H9 (cell line): ENCODE data around the gene BRCA2. TPM values are rescaled to one million over a fixed set of nuclear protein-coding genes. Genes with fewer than 3 reads are reported as not detected.

Experiments used
- DNase-seq: peaks from one replicate; pipeline ENCODE4 v3.0.0-alpha.2; 2017
- H2AFZ ChIP-seq: one replicate; pipeline ENCODE4 v1.6.1; 2013; ENCODE audit warnings: mild to moderate bottlenecking, low read length, control low read depth, moderate library complexity
- H2AK5ac ChIP-seq: 2 replicates; pipeline ENCODE4 v1.6.1; 2013; ENCODE audit warnings: low read length, control low read depth, mixed read lengths; ENCODE audit not compliant: insufficient read length
- H2BK120ac ChIP-seq: one replicate; pipeline ENCODE4 v1.6.1; 2013; ENCODE audit warnings: low read depth, mild to moderate bottlenecking, low read length, control low read depth, inconsistent platforms; ENCODE audit not compliant: poor library complexity, severe bottlenecking
- H2BK12ac ChIP-seq: 2 replicates; pipeline ENCODE4 v1.6.1; 2013; ENCODE audit warnings: low read length, control low read depth, mixed read lengths, low read depth; ENCODE audit not compliant: insufficient read length
- H2BK15ac ChIP-seq: 2 replicates; pipeline ENCODE4 v1.6.1; 2013; ENCODE audit warnings: low read depth, low read length, control low read depth
- H2BK20ac ChIP-seq: one replicate; pipeline ENCODE4 v1.6.1; 2013; ENCODE audit warnings: low read depth, mild to moderate bottlenecking, low read length, control low read depth, inconsistent platforms; ENCODE audit not compliant: poor library complexity, severe bottlenecking
- H2BK5ac ChIP-seq: 2 replicates; pipeline ENCODE4 v1.6.1; 2013; ENCODE audit warnings: low read length, control low read depth, mixed read lengths; ENCODE audit not compliant: insufficient read length
- H3K14ac ChIP-seq: 2 replicates; pipeline ENCODE4 v1.6.1; 2013; ENCODE audit warnings: low read length, control low read depth; ENCODE audit not compliant: insufficient read depth
- H3K18ac ChIP-seq: 2 replicates; pipeline ENCODE4 v1.6.1; 2013; ENCODE audit warnings: low read depth, mild to moderate bottlenecking, mixed read lengths, low read length, control low read depth; ENCODE audit not compliant: insufficient read length
- H3K23ac ChIP-seq: 2 replicates; pipeline ENCODE4 v1.6.1; 2013; ENCODE audit warnings: low read length, control low read depth, mixed read lengths, low read depth; ENCODE audit not compliant: insufficient read length
- H3K23me2 ChIP-seq: 2 replicates; pipeline ENCODE4 v1.6.1; 2013; ENCODE audit warnings: low read depth, mild to moderate bottlenecking, mixed read lengths, low read length, control low read depth; ENCODE audit not compliant: insufficient read length, poor library complexity, severe bottlenecking
- H3K27ac ChIP-seq: 2 replicates; pipeline ENCODE4 v1.5.1; 2013; ENCODE audit warnings: low read length, control low read depth, mixed read lengths, low read depth; ENCODE audit not compliant: insufficient read length
- H3K27me3 ChIP-seq: 2 replicates; pipeline ENCODE4 v1.6.1; 2013; ENCODE audit warnings: low read length, control low read depth, inconsistent platforms; ENCODE audit not compliant: insufficient read depth
- H3K4ac ChIP-seq: 2 replicates; pipeline ENCODE4 v1.6.1; 2013; ENCODE audit warnings: low read depth, mild to moderate bottlenecking, control low read depth, inconsistent platforms, low read length, moderate library complexity
- H3K4me1 ChIP-seq: 2 replicates; pipeline ENCODE4 v1.6.1; 2013; ENCODE audit warnings: low read length, control low read depth, inconsistent platforms; ENCODE audit not compliant: insufficient read depth
- H3K4me2 ChIP-seq: 2 replicates; pipeline ENCODE4 v1.6.1; 2013; ENCODE audit warnings: low read length, control low read depth, mixed read lengths; ENCODE audit not compliant: insufficient read length, insufficient read depth
- H3K56ac ChIP-seq: 2 replicates; pipeline ENCODE4 v1.6.1; 2013; ENCODE audit warnings: low read depth, mild to moderate bottlenecking, mixed read lengths, low read length, control low read depth; ENCODE audit not compliant: insufficient read length
- H3K79me1 ChIP-seq: 2 replicates; pipeline ENCODE4 v1.6.1; 2013; ENCODE audit warnings: low read depth, mild to moderate bottlenecking, moderate library complexity, low read length, control low read depth, inconsistent platforms; ENCODE audit not compliant: insufficient read depth, poor library complexity, severe bottlenecking
- H3K79me2 ChIP-seq: 2 replicates; pipeline ENCODE4 v1.6.1; 2013; ENCODE audit warnings: low read length, control low read depth, inconsistent platforms; ENCODE audit not compliant: insufficient read depth
- H3K9ac ChIP-seq: 2 replicates; pipeline ENCODE4 v1.6.1; 2013; ENCODE audit warnings: low read length, control low read depth, mixed read lengths; ENCODE audit not compliant: insufficient read length; ENCODE audit errors: extremely low read depth
- H3K9me3 ChIP-seq: one replicate; pipeline ENCODE4 v1.6.1; 2013; ENCODE audit warnings: low read depth, low read length, inconsistent platforms; ENCODE audit not compliant: control insufficient read depth
- H3T11ph ChIP-seq: one replicate; pipeline ENCODE4 v1.6.1; 2013; ENCODE audit warnings: mild to moderate bottlenecking, low read length, control low read depth, inconsistent platforms
- H4K20me1 ChIP-seq: one replicate; pipeline ENCODE4 v1.6.1; 2013; ENCODE audit not compliant: control insufficient read depth, insufficient read length, insufficient read depth
- H4K5ac ChIP-seq: 2 replicates; pipeline ENCODE4 v1.6.1; 2013; ENCODE audit warnings: low read depth, mild to moderate bottlenecking, mixed read lengths, low read length, control low read depth; ENCODE audit not compliant: insufficient read length
- H4K8ac ChIP-seq: replicated peaks from 2 replicates; pipeline ENCODE4 v1.6.1; 2013; ENCODE audit warnings: low read length, control low read depth, mixed read lengths, low read depth; ENCODE audit not compliant: insufficient read length
- H4K91ac ChIP-seq: 2 replicates; pipeline ENCODE4 v1.6.1; 2013; ENCODE audit warnings: low read depth, mild to moderate bottlenecking, moderate library complexity, mixed read lengths, low read length, control low read depth; ENCODE audit not compliant: insufficient read length
- H3K27ac Mint-ChIP-seq, 3 experiments: 2 replicates in 2 of 3; 3 replicates in 1 of 3; pipeline ENCODE4 v1.8.0; 2020 to 2021; ENCODE audit warnings: mixed read lengths in 3 of 3, mild to moderate bottlenecking in 1 of 3, moderate library complexity in 1 of 3
- H3K27me3 Mint-ChIP-seq: 2 replicates; pipeline ENCODE4 v1.8.0; 2021; ENCODE audit warnings: low read depth, mild to moderate bottlenecking, moderate library complexity, mixed read lengths
- H3K36me3 Mint-ChIP-seq, 3 experiments: 2 replicates in 2 of 3; 3 replicates in 1 of 3; pipeline ENCODE4 v1.8.0; 2020 to 2021; ENCODE audit warnings: low read depth in 3 of 3, mixed read lengths in 3 of 3; ENCODE audit not compliant: insufficient read depth in 1 of 3
- H3K4me1 Mint-ChIP-seq, 2 experiments: 2 replicates each; pipeline ENCODE4 v1.8.0; 2020; ENCODE audit warnings: mixed read lengths in 2 of 2
- H3K4me3 Mint-ChIP-seq, 2 experiments: 2 replicates in 1 of 2; 3 replicates in 1 of 2; pipeline ENCODE4 v1.8.0; 2020 to 2021; ENCODE audit warnings: mild to moderate bottlenecking in 2 of 2, mixed read lengths in 2 of 2, moderate library complexity in 1 of 2
- H3K9me3 Mint-ChIP-seq, 2 experiments: 2 replicates in 1 of 2; 3 replicates in 1 of 2; pipeline ENCODE4 v1.8.0; 2020; ENCODE audit warnings: mild to moderate bottlenecking in 2 of 2, mixed read lengths in 2 of 2, moderate library complexity in 1 of 2
- CTCF ChIP-seq: fragments of 200-600 bp; sonication (generic); conservative IDR thresholded peaks from 3 replicates; pipeline ENCODE4 v1.8.0; 2021; ENCODE audit warnings: antibody characterized with exemption, mild to moderate bottlenecking
- total RNA-seq: library from RNA; stranded (reverse); gene quantifications from 2 replicates; pipeline ENCODE4 v1.2.1, GENCODE V29; 2021

BRCA2 gene
- total RNA-seq, 1 experiment from 2014 or later: 17.0 TPM

GRCh38 chr13:32415019-32415418 is 99.7 kb downstream of the BRCA2 start:
- no peaks in the 10 kb centered on the region for H3K27me3 ChIP-seq

More at GRCh38 chr13:32415019-32415418, 99.7 kb downstream of the BRCA2 start:
- peaks cover 7% of the 10 kb centered on the region in 2 experiments for H3K4me1 Mint-ChIP-seq
- H3K9me3 ChIP-seq: no peaks in the 10 kb centered on the region
- peak; percentile 65 for DNase-seq
- peaks cover 23% of the 10 kb centered on the region in 2 experiments for H3K9me3 Mint-ChIP-seq
- H3K27ac ChIP-seq: no peak overlapping the region
- no peak overlapping the region for H2BK5ac ChIP-seq
- H3K27ac Mint-ChIP-seq: no peak overlapping the region
- H3K9ac ChIP-seq: no peak overlapping the region
- H4K91ac ChIP-seq: no peak overlapping the region
- no peak overlapping the region for H2BK12ac ChIP-seq
- no peak overlapping the region for H2AK5ac ChIP-seq
- H3K4me3 Mint-ChIP-seq: no peak overlapping the region
- no peaks in the 10 kb centered on the region for H3K79me2 ChIP-seq
- no peak overlapping the region for H2AFZ ChIP-seq
- H3K4me2 ChIP-seq: no peak overlapping the region
- H2BK15ac ChIP-seq: no peak overlapping the region
- peak; percentile 83 for TF ChIP-seq CTCF
- H2BK120ac ChIP-seq: no peak overlapping the region
- no peak overlapping the region for H3K56ac ChIP-seq
- no peak overlapping the region for H3K14ac ChIP-seq
- H4K8ac ChIP-seq: no peak overlapping the region
- H3K79me1 ChIP-seq: no peaks in the 10 kb centered on the region
- H4K5ac ChIP-seq: no peak overlapping the region
- H2BK20ac ChIP-seq: no peak overlapping the region
- peaks cover under 1% of the 10 kb centered on the region for H3K23me2 ChIP-seq
- H3T11ph ChIP-seq: no peak overlapping the region
- H3K4ac ChIP-seq: no peak overlapping the region
- H3K27me3 Mint-ChIP-seq: peaks cover 4% of the 10 kb centered on the region
- peaks cover 16 to 25% (median 23%) of the 10 kb centered on the region in 3 experiments for H3K36me3 Mint-ChIP-seq
- no peak overlapping the region for H3K23ac ChIP-seq
- no peak overlapping the region for H3K18ac ChIP-seq
- no peaks in the 10 kb centered on the region for H4K20me1 ChIP-seq
- H3K4me1 ChIP-seq: 0 out of 2 replicates have a peak, but pooled peaks cover 2% of the 10 kb centered on the region
